H1 (cell line): ENCODE data around the gene CCL25. TPM values are rescaled to one million over a fixed set of nuclear protein-coding genes. Genes with fewer than 3 reads are reported as not detected.

Experiments used
- CTCF ChIA-PET: fragments of 300-600 bp; sonication (Branson Sonifier 250); formaldehyde crosslinking; loops from one replicate; lab custom pipeline; 2021; ENCODE audit not compliant: partially characterized antibody; lab: Charles Lee
- POLR2A ChIA-PET: fragments of 300-600 bp; sonication (Branson Sonifier 250); formaldehyde crosslinking; loops from one replicate; lab custom pipeline; 2021; ENCODE audit warnings: inconsistent platforms; ENCODE audit not compliant: partially characterized antibody; lab: Charles Lee
- DNase-seq, 2 experiments: peaks; one replicate each; pipeline versions ENCODE4 v3.0.0 to v3.0.0-alpha.2; 2010 to 2022; ENCODE audit warnings: low spot score in 2 of 2, low read depth in 1 of 2, mixed read lengths in 1 of 2
- FAIRE-seq: peaks from 2 replicates; lab custom pipeline; 2011; peaks lifted over from hg19 to GRCh38; lab: Jason Lieb, UNC
- H2AFZ ChIP-seq: 2 replicates; pipeline ENCODE4 v1.8.1; 2012; ENCODE audit warnings: low read length, inconsistent platforms
- H2AK5ac ChIP-seq: 2 replicates; pipeline ENCODE4 v1.6.1; 2013; ENCODE audit warnings: low read depth, low read length
- H2BK120ac ChIP-seq: replicated peaks from 2 replicates; pipeline ENCODE3; 2013; ENCODE audit warnings: low read depth, low read length, inconsistent platforms
- H2BK12ac ChIP-seq: 2 replicates; pipeline ENCODE4 v1.6.1; 2013; ENCODE audit warnings: low read depth, low read length
- H2BK15ac ChIP-seq: 2 replicates; pipeline ENCODE4 v1.6.1; 2013; ENCODE audit warnings: low read length
- H2BK20ac ChIP-seq: 2 replicates; pipeline ENCODE4 v1.6.1; 2013; ENCODE audit warnings: low read length
- H2BK5ac ChIP-seq: 2 replicates; pipeline ENCODE4 v1.6.1; 2013; ENCODE audit warnings: low read depth, low read length
- H3K14ac ChIP-seq: 2 replicates; pipeline ENCODE4 v1.6.1; 2013; ENCODE audit warnings: inconsistent platforms; ENCODE audit not compliant: insufficient read length
- H3K18ac ChIP-seq: 2 replicates; pipeline ENCODE4 v1.6.1; 2013; ENCODE audit warnings: low read length; ENCODE audit errors: extremely low read depth
- H3K23ac ChIP-seq: 2 replicates; pipeline ENCODE4 v1.6.1; 2013; ENCODE audit warnings: inconsistent platforms; ENCODE audit not compliant: insufficient read length
- H3K23me2 ChIP-seq: 2 replicates; pipeline ENCODE4 v1.6.1; 2013; ENCODE audit warnings: low read depth, low read length
- H3K27ac ChIP-seq: 2 replicates; pipeline ENCODE4 v1.6.1; 2011; ENCODE audit warnings: low read depth, low read length, inconsistent platforms
- H3K27me3 ChIP-seq, 4 experiments: replicated peaks in 1 of 4; 1 replicate in 1 of 4; 2 replicates in 3 of 4; pipeline versions ENCODE4 v1.6.1 to v1.8.1; 2011 to 2013; ENCODE audit warnings: low read length in 3 of 4, mild to moderate bottlenecking in 3 of 4, inconsistent platforms in 2 of 4, mixed read lengths in 2 of 4, moderate library complexity in 1 of 4; ENCODE audit not compliant: control insufficient read depth in 3 of 4, insufficient read depth in 3 of 4; ENCODE audit errors: extremely low read depth in 1 of 4
- H3K36me3 ChIP-seq, 4 experiments: 2 replicates each; pipeline versions ENCODE4 v1.6.1 to v1.8.1; 2011 to 2013; ENCODE audit warnings: mild to moderate bottlenecking in 4 of 4, low read length in 3 of 4, moderate library complexity in 2 of 4, control low read depth in 1 of 4, inconsistent platforms in 1 of 4; ENCODE audit not compliant: insufficient read depth in 4 of 4, control insufficient read depth in 2 of 4
- H3K4ac ChIP-seq: replicated peaks from 2 replicates; pipeline ENCODE3; 2013; ENCODE audit warnings: low read length, low read depth, mixed read lengths, inconsistent platforms; ENCODE audit not compliant: insufficient read length
- H3K4me1 ChIP-seq, 4 experiments: replicated peaks in 1 of 4; 1 replicate in 1 of 4; 2 replicates in 3 of 4; pipeline versions ENCODE4 v1.6.1 to v1.8.1; 2011 to 2013; ENCODE audit warnings: low read length in 3 of 4, inconsistent platforms in 2 of 4, mixed read lengths in 1 of 4; ENCODE audit not compliant: insufficient read depth in 4 of 4, control insufficient read depth in 3 of 4
- H3K4me2 ChIP-seq, 2 experiments: 2 replicates each; pipeline versions ENCODE4 v1.6.1 to v1.8.1; 2011 to 2013; ENCODE audit warnings: low read depth in 2 of 2, low read length in 2 of 2, control low read depth in 1 of 2, inconsistent platforms in 1 of 2, mild to moderate bottlenecking in 1 of 2; ENCODE audit not compliant: insufficient read depth in 1 of 2
- H3K4me3 ChIP-seq, 4 experiments: fragments of 200-600, 300-600 bp in 1 of 4; sonication (generic), shearing (Covaris generic), sonication (Bioruptor Twin) in 1 of 4; 2 replicates each; pipeline versions ENCODE4 v1.5.1 to v1.8.1; 2011 to 2016; ENCODE audit warnings: low read length in 4 of 4, low read depth in 3 of 4, control low read depth in 2 of 4, inconsistent platforms in 2 of 4, mild to moderate bottlenecking in 2 of 4, mixed read lengths in 1 of 4, moderate library complexity in 1 of 4; ENCODE audit not compliant: insufficient read depth in 2 of 4; ENCODE audit errors: extremely low read depth in 1 of 4
- H3K56ac ChIP-seq: replicated peaks from 2 replicates; pipeline ENCODE3; 2013; ENCODE audit warnings: low read depth, mild to moderate bottlenecking, mixed read lengths, low read length, inconsistent platforms; ENCODE audit not compliant: insufficient read length
- H3K79me1 ChIP-seq: 2 replicates; pipeline ENCODE4 v1.6.1; 2013; ENCODE audit warnings: low read depth, low read length, control low read depth
- H3K79me2 ChIP-seq, 2 experiments: 2 replicates each; pipeline versions ENCODE4 v1.6.1 to v1.8.1; 2012 to 2013; ENCODE audit warnings: low read length in 2 of 2, mild to moderate bottlenecking in 2 of 2, inconsistent platforms in 1 of 2; ENCODE audit not compliant: insufficient read depth in 2 of 2, control insufficient read depth in 1 of 2
- H3K9ac ChIP-seq, 4 experiments: replicated peaks in 1 of 4; 1 replicate in 1 of 4; 2 replicates in 3 of 4; pipeline versions ENCODE4 v1.6.1 to v1.8.1; 2011 to 2013; ENCODE audit warnings: low read depth in 3 of 4, low read length in 3 of 4, control low read depth in 2 of 4, mild to moderate bottlenecking in 2 of 4, moderate library complexity in 2 of 4, inconsistent platforms in 1 of 4; ENCODE audit errors: extremely low read depth in 1 of 4
- H3K9me3 ChIP-seq, 2 experiments: 2 replicates each; pipeline versions ENCODE4 v1.6.1 to v1.8.1; 2012 to 2013; ENCODE audit warnings: mild to moderate bottlenecking in 2 of 2, moderate library complexity in 2 of 2, control low read depth in 1 of 2, inconsistent platforms in 1 of 2, low read depth in 1 of 2, low read length in 1 of 2, mixed read lengths in 1 of 2; ENCODE audit not compliant: insufficient read depth in 2 of 2
- H4K20me1 ChIP-seq, 2 experiments: replicated peaks in 1 of 2; 2 replicates each; pipeline versions ENCODE3 to v1.8.1; 2011 to 2013; ENCODE audit warnings: inconsistent platforms in 2 of 2, low read length in 2 of 2, mild to moderate bottlenecking in 1 of 2; ENCODE audit not compliant: insufficient read depth in 2 of 2, control insufficient read depth in 1 of 2
- H4K5ac ChIP-seq: 2 replicates; pipeline ENCODE4 v1.6.1; 2013; ENCODE audit warnings: low read length, low read depth, mixed read lengths, inconsistent platforms; ENCODE audit not compliant: insufficient read length
- H4K8ac ChIP-seq: 2 replicates; pipeline ENCODE4 v1.8.0; 2013; ENCODE audit warnings: mild to moderate bottlenecking, moderate library complexity, low read length, inconsistent platforms; ENCODE audit not compliant: insufficient read depth; ENCODE audit errors: extremely low read depth
- H4K91ac ChIP-seq: replicated peaks from 2 replicates; pipeline ENCODE3; 2013; ENCODE audit warnings: low read length, mixed read lengths, inconsistent platforms; ENCODE audit not compliant: insufficient read length
- CHD1 ChIP-seq: IDR thresholded peaks from 2 replicates; pipeline ENCODE4 v1.6.1; 2012; ENCODE audit warnings: low read depth, low read length, improper control_type of control experiment
- EP300 ChIP-seq, 2 experiments: IDR thresholded peaks; 1 replicate in 1 of 2; 2 replicates in 1 of 2; pipeline ENCODE4 v1.6.1; 2011 to 2012; ENCODE audit warnings: low read depth in 2 of 2, low read length in 2 of 2, mild to moderate bottlenecking in 2 of 2, borderline replicate concordance in 1 of 2, inconsistent platforms in 1 of 2, moderate library complexity in 1 of 2
- EZH2 ChIP-seq: fragments of 200-600 bp; sonication (generic); IDR thresholded peaks from 2 replicates; pipeline ENCODE4 v1.7.1; 2012; ENCODE audit warnings: low read depth, mild to moderate bottlenecking, moderate library complexity, low read length, inconsistent platforms; ENCODE audit not compliant: severe bottlenecking
- GABPA ChIP-seq: IDR thresholded peaks from 2 replicates; pipeline ENCODE4 v1.6.1; 2011; ENCODE audit warnings: mild to moderate bottlenecking, low read length, moderate library complexity, borderline replicate concordance; ENCODE audit not compliant: insufficient read depth
- MAFK ChIP-seq: IDR thresholded peaks from 2 replicates; pipeline ENCODE4 v1.6.1; 2012; ENCODE audit warnings: low read depth, mild to moderate bottlenecking, improper control_type of control experiment, low read length
- NANOG ChIP-seq: IDR thresholded peaks from 2 replicates; pipeline ENCODE4 v1.6.1; 2011; ENCODE audit warnings: low read length, low read depth, mild to moderate bottlenecking, inconsistent platforms; ENCODE audit not compliant: insufficient read depth, poor library complexity, severe bottlenecking
- POLR2AphosphoS5 ChIP-seq: IDR thresholded peaks from 2 replicates; pipeline ENCODE4 v1.6.1; 2011; ENCODE audit warnings: low read depth, low read length
- SIX5 ChIP-seq: IDR thresholded peaks from 2 replicates; pipeline ENCODE4 v1.6.1; 2011; ENCODE audit warnings: mild to moderate bottlenecking, low read depth, low read length
- SP2 ChIP-seq: IDR thresholded peaks from 2 replicates; pipeline ENCODE4 v1.6.1; 2012; ENCODE audit warnings: mild to moderate bottlenecking, low read length, inconsistent platforms
- TCF12 ChIP-seq: IDR thresholded peaks from 2 replicates; pipeline ENCODE4 v1.6.1; 2011; ENCODE audit warnings: low read depth, mild to moderate bottlenecking, low read length
- ZNF274 ChIP-seq: IDR thresholded peaks from 2 replicates; pipeline ENCODE4 v1.7.0; 2012; ENCODE audit warnings: low read length, borderline replicate concordance; ENCODE audit errors: extremely low read depth
- WGBS, 2 experiments: shearing (Covaris generic) in 1 of 2; methylation state at CpG; one replicate each; pipeline versions ENCODE4 v1.1.6 to v1.1.7; 2013 to 2015; ENCODE audit warnings: low lambda C conversion rate in 2 of 2, mixed read lengths in 2 of 2, inconsistent platforms in 1 of 2, low coverage in 1 of 2, missing lambda C conversion rate in 1 of 2; ENCODE audit not compliant: insufficient replicate concordance in 2 of 2, insufficient coverage in 1 of 2, insufficient read length in 1 of 2; ENCODE audit errors: extremely low coverage in 1 of 2, missing lambda C conversion rate in 1 of 2; 5-methylcytosine and 5-hydroxymethylcytosine counted together
- polyA plus RNA-seq, 7 experiments: library from polyadenylated mRNA; depleted of rRNA in 3 of 7; stranded (reverse) in 5 of 7; unstranded in 2 of 7; fragments of >200 nt in 5 of 7; fragments of 200-250 nt in 2 of 7; gene quantifications; 1 replicate in 5 of 7; 2 replicates in 1 of 7; 4 replicates in 1 of 7; pipeline versions ENCODE4 v1.2.1 to v1.2.3, GENCODE V29; 2011 to 2013; ENCODE audit warnings: missing spikeins in 2 of 7, mixed read lengths in 2 of 7
- total RNA-seq: library from RNA; stranded (reverse); fragmentation: NEBNext Ultra II Directional; extraction: Animal tissue kit (Norgen Biotek cat#: 25700); gene quantifications from 2 replicates; pipeline ENCODE4 v1.2.1, GENCODE V29; 2021
- TF ChIP-seq, protein P1 (sequence below), 3 experiments: IDR thresholded peaks; 1 replicate in 2 of 3; 2 replicates in 1 of 3; pipeline versions ENCODE4 v1.5.1 to v1.6.1; 2011; ENCODE audit warnings: low read length in 3 of 3, mild to moderate bottlenecking in 3 of 3, inconsistent platforms in 2 of 3, low read depth in 1 of 3, moderate library complexity in 1 of 3; ENCODE audit not compliant: insufficient read depth in 1 of 3; ENCODE audit errors: control extremely low read depth in 1 of 3

Gene CCL25
- total and polyA plus RNA-seq, 2 of the 8 experiments (the other 6 are each of a cell fraction or from before 2014, with no cell fraction given), result 0.59 TPM; not detected in 1

DNA sequence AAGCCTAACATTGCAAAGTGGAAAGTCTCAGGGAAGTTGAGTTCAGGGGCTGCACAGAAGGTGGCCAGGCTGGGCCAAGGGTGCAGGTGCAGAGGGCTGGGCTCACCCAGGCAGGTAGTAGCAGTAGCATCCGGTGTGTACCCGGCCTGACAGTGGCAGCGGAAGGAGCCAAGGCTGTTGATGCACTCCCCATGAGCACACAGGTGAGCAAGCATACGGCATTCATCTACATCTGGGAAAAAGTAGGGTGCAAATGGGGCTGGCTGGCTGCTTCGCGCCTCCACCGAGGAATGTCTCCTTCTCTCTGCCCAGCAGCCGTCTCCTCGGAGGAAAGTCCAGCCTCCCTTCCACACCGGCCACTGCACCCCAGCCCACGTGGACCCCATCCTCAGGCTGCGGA, 30.6 kb downstream of the CCL25 start:
- Histone ChIP-seq H2BK120ac (no peak overlapping the region), H3K23me2 (no peaks in the 10 kb centered on the region), H3K36me3 (peaks cover 6 to 21% (median 8%) of the 10 kb centered on the region in 4 experiments; a peak in 6 of 8 replicates), H2AFZ (no peak overlapping the region), H3K79me1 (no peaks in the 10 kb centered on the region), H2AK5ac (no peak overlapping the region), H3K4ac (no peak overlapping the region), H4K20me1 (peaks cover 0 to 5% of the 10 kb centered on the region in 2 experiments), H4K5ac (no peak overlapping the region), H3K4me3 (no peak overlapping the region), H2BK5ac (no peak overlapping the region), H3K9ac (no peak overlapping the region), H3K27me3 (no peaks in the 10 kb centered on the region), H3K9me3 (no peaks in the 10 kb centered on the region), H3K18ac (no peak overlapping the region), H3K23ac (no peak overlapping the region), H2BK20ac (no peak overlapping the region), H4K8ac (no peak overlapping the region), H3K4me2 (no peak overlapping the region), H4K91ac (no peak overlapping the region), H3K79me2 (no peaks in the 10 kb centered on the region), H2BK15ac (no peak overlapping the region), H3K14ac (no peak overlapping the region), H3K56ac (no peak overlapping the region), H2BK12ac (no peak overlapping the region), H3K27ac (no peak overlapping the region), H3K4me1 (no peaks in the 10 kb centered on the region)
- WGBS, 2 experiments, result 94% methylated on average over 12 of the region's 12 CpGs; no CpG with 5 or more reads in 1 of the 2 experiments
- ChIA-PET CTCF (interaction anchor here (1.4 to 3.8 kb wide), 2 partner anchors 14 to 23 kb away, joined by 3 to 14 read pairs; no protein-coding TSS in a partner anchor), POLR2A (no interaction called here)
- DNase-seq, result no peak
- FAIRE-seq, result no peak
- TF ChIP-seq MAFK (no peak), ZNF274 (no peak), SP2 (no peak), CHD1 (no peak), POLR2AphosphoS5 (no peak), NANOG (no peak), EZH2 (no peak), EP300 (IDR thresholded peaks at IDR 0.05; ENCODE audit: borderline replicate concordance in 1 of 2, low read depth in 2 of 2, low read length in 2 of 2) (no peak), GABPA (no peak), SIX5 (no peak), TCF12 (no peak)
- TF ChIP-seq, protein P1, sequence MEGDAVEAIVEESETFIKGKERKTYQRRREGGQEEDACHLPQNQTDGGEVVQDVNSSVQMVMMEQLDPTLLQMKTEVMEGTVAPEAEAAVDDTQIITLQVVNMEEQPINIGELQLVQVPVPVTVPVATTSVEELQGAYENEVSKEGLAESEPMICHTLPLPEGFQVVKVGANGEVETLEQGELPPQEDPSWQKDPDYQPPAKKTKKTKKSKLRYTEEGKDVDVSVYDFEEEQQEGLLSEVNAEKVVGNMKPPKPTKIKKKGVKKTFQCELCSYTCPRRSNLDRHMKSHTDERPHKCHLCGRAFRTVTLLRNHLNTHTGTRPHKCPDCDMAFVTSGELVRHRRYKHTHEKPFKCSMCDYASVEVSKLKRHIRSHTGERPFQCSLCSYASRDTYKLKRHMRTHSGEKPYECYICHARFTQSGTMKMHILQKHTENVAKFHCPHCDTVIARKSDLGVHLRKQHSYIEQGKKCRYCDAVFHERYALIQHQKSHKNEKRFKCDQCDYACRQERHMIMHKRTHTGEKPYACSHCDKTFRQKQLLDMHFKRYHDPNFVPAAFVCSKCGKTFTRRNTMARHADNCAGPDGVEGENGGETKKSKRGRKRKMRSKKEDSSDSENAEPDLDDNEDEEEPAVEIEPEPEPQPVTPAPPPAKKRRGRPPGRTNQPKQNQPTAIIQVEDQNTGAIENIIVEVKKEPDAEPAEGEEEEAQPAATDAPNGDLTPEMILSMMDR (IDR thresholded peaks at IDR 0.05; ENCODE audit: control extremely low read depth in 1 of 3, insufficient read depth in 1 of 3, low read depth in 1 of 3, low read length in 3 of 3), result no peak
